A673 (cell line): ENCODE data around the gene CCDC190.

ENCODE experiments used
- CTCF ChIP-seq: fragments of 300-800, 200-600 bp; sonication (generic); conservative IDR thresholded peaks from 2 replicates; pipeline ENCODE4 v1.5.1; 2017; ENCODE audit warnings: low read depth, mild to moderate bottlenecking, antibody characterized with exemption, low read length, moderate library complexity, mixed read lengths
- EZH2 ChIP-seq: fragments of 200-600 bp; sonication (generic); IDR thresholded peaks from 2 replicates; pipeline ENCODE4 v1.6.1; 2017; ENCODE audit warnings: borderline replicate concordance, low read depth, mild to moderate bottlenecking, mixed read lengths, antibody characterized with exemption, low read length; ENCODE audit not compliant: poor library complexity, severe bottlenecking

GRCh38 chr1:162902416-162902815 is 41.4 kb upstream of the CCDC190 start:
- TF ChIP-seq CTCF (no peak), EZH2 (no peak)
